Stomach (tissue), 4 donors: Measurements from ENCODE around the gene DOCK4.

ENCODE experiments used
- CTCF ChIP-seq, 7 experiments: fragments of 450-650 bp in 4 of 7; fragments of 200-600 bp in 3 of 7; sonication (generic) in 3 of 7; IDR thresholded peaks; one replicate each; pipeline ENCODE4 v1.5.1; 2016 to 2019; ENCODE audit warnings: antibody characterized with exemption in 7 of 7, control low read depth in 2 of 7, mild to moderate bottlenecking in 1 of 7
- EP300 ChIP-seq: sonication (generic); formaldehyde crosslinking; IDR thresholded peaks from one replicate; pipeline ENCODE4 v1.6.1; 2017; ENCODE audit warnings: antibody characterized with exemption
- POLR2AphosphoS5 ChIP-seq, 3 donors: sonication (generic); formaldehyde crosslinking; IDR thresholded peaks; one replicate each; pipeline ENCODE4 v1.6.1; 2016; ENCODE audit warnings: antibody characterized with exemption in 3 of 3

- TF ChIP-seq CTCF (IDR thresholded peaks at IDR 0.05) (no peak), EP300 (no peak), POLR2AphosphoS5 (IDR thresholded peaks at IDR 0.05) (no peak)
Measured at GRCh38 chr7:112162784-112163506, 43.3 kb downstream of the DOCK4 start.
